Caki2 (cell line): ENCODE measurements around the gene DEFB112. TPM values are rescaled to one million over a fixed set of nuclear protein-coding genes. Genes with fewer than 3 reads are reported as not detected.

Experiments
- DNase-seq: peaks from one replicate; pipeline ENCODE4 v3.0.0-alpha.2; 2015; ENCODE audit warnings: low read depth
- in situ Hi-C: cut with HindIII; loops from 2 replicates; pipeline ENCODE4 v1.10.0; 2016; ENCODE audit warnings: low sequenced_read_pairs, low pct_unique_long_range_greater_than_20kb, mixed read lengths
- total RNA-seq: library from RNA; depleted of rRNA; stranded (reverse); fragments of >200 nt; shearing (Covaris generic); gene quantifications from 2 replicates; pipeline ENCODE4 v1.2.3, GENCODE V29; 2014; ENCODE audit warnings: low replicate concordance; rRNA removed

DEFB112 gene
- total RNA-seq, 1 experiment from 2014 or later = not detected

GRCh38 chr6:50025258-50025657 lies 24.5 kb downstream of the DEFB112 start:
- no peak for DNase-seq
- in situ Hi-C loops = no loop called here

GRCh38 chr6:50021894-50022293 lies 27.8 kb downstream of the DEFB112 start, which contains the start of gene DEFB110:
TSS of gene DEFB110 (minus strand) at chr6:50021994. CDS start at chr6:50021935, 59 bp downstream.
- no peak for DNase-seq
- in situ Hi-C loops = no loop called here

- no peak for DNase-seq
- in situ Hi-C loops = no loop called here
Measured at GRCh38 chr6:50007819-50008218, 41.9 kb downstream of the DEFB112 start.

DNA sequence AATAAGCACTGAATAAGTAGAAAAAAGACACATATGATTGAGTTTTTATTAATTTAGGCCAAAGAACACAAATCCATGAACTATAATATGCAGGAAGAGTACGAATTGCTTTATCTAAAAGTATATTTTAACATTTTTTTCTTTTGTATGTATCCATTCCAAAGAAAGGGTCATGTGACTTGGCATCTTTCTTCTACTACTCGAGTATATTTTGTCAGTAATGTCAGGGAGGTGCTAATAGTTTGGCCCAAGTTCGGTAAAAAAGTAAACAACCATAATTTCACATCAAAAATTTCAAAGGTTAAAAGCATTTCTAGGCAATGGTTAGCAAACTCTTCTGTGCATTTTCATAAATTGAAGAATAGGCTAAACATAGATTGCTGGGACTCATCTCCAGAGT lies 46.6 kb downstream of the DEFB112 start:
- in situ Hi-C loops = no loop called here
- DNase-seq = no peak

DNA sequence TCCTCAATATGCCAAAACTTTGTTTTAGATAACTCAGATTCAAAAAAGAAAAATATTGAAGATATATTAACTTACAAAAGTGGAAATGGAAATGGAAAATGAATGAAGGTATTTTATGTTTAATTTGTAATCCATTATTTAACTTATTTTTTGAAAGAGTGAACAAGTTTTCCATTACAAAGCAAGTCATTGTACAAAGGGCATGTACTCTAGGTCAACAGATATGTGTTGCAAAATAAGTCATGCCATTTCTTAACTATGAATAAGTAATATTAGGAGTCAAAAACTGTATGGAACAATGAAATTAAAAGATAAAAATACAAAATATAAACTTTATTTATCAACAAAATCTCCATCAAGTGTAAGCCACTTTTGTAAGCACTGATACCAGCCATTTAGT lies 54.5 kb downstream of the DEFB112 start:
- in situ Hi-C loops = no loop called here
- DNase-seq = no peak

Other genes with a start within 250 kb of the DEFB112 start
- not detected in 2 replicates for gene CRISP1, start 183.4 kb downstream of the DEFB112 start, total RNA-seq
- gene DEFB114, start 85.8 kb downstream of the DEFB112 start, total RNA-seq = not detected in 2 replicates
- not detected in 2 replicates for gene DEFB113, start 80.3 kb downstream of the DEFB112 start, total RNA-seq
- gene DEFB110, start 27.9 kb downstream of the DEFB112 start, total RNA-seq = not detected in 2 replicates